MG63 (cell line): ENCODE data around the gene WDR12. TPM values are rescaled to one million over a fixed set of nuclear protein-coding genes. Genes with fewer than 3 reads are reported as not detected.

Source experiments
- DNase-seq: peaks from one replicate; pipeline ENCODE4 v3.0.0-alpha.2; 2020
- H3K27me3 ChIP-seq: fragments of 250-450 bp; sonication (Bioruptor Pico); 2 replicates; pipeline ENCODE4 v1.5.1; 2020; ENCODE audit warnings: mild to moderate bottlenecking, moderate library complexity
- H3K36me3 ChIP-seq: fragments of 250-450 bp; sonication (Bioruptor Pico); 2 replicates; pipeline ENCODE4 v1.5.1; 2020; ENCODE audit warnings: mild to moderate bottlenecking, moderate library complexity
- H3K4me3 ChIP-seq: fragments of 250-450 bp; sonication (Bioruptor Pico); 2 replicates; pipeline ENCODE4 v1.5.1; 2020; ENCODE audit warnings: mild to moderate bottlenecking, moderate library complexity
- H3K9me3 ChIP-seq: fragments of 250-450 bp; sonication (Bioruptor Pico); 2 replicates; pipeline ENCODE4 v1.5.1; 2020; ENCODE audit warnings: mild to moderate bottlenecking, moderate library complexity
- total RNA-seq: library from RNA; depleted of rRNA; stranded (reverse); fragments of >200 nt; shearing (Covaris generic); gene quantifications from 2 replicates; pipeline ENCODE4 v1.2.3, GENCODE V29; 2014; ENCODE audit warnings: low replicate concordance; rRNA removed

WDR12 gene
- total RNA-seq, 1 experiment from 2014 or later = 28.5 TPM

- no peak overlapping the region for H3K4me3 ChIP-seq
- DNase-seq = no peak
- no peaks in the 10 kb centered on the region for H3K36me3 ChIP-seq
- peaks cover 12% of the 10 kb centered on the region; the same call in 1 of the 2 replicates for H3K9me3 ChIP-seq
- no peaks in the 10 kb centered on the region for H3K27me3 ChIP-seq
These were observed 66.8 kb downstream of the WDR12 start for GRCh38 chr2:202844656-202845055.

- Histone ChIP-seq H3K4me3 (no peak overlapping the region), H3K36me3 (no peaks in the 10 kb centered on the region), H3K27me3 (no peaks in the 10 kb centered on the region), H3K9me3 (peaks cover 12% of the 10 kb centered on the region; the same call in 1 of the 2 replicates)
- no peak for DNase-seq
These were observed 68.8 kb downstream of the WDR12 start for GRCh38 chr2:202842690-202843089.

- no peaks in the 10 kb centered on the region for H3K27me3 ChIP-seq
- no peak for DNase-seq
- peaks cover 12% of the 10 kb centered on the region; the same call in 1 of the 2 replicates for H3K9me3 ChIP-seq
- no peak overlapping the region for H3K4me3 ChIP-seq
- H3K36me3 ChIP-seq = no peaks in the 10 kb centered on the region
These were observed 70.2 kb downstream of the WDR12 start for GRCh38 chr2:202841090-202841867.

DNA sequence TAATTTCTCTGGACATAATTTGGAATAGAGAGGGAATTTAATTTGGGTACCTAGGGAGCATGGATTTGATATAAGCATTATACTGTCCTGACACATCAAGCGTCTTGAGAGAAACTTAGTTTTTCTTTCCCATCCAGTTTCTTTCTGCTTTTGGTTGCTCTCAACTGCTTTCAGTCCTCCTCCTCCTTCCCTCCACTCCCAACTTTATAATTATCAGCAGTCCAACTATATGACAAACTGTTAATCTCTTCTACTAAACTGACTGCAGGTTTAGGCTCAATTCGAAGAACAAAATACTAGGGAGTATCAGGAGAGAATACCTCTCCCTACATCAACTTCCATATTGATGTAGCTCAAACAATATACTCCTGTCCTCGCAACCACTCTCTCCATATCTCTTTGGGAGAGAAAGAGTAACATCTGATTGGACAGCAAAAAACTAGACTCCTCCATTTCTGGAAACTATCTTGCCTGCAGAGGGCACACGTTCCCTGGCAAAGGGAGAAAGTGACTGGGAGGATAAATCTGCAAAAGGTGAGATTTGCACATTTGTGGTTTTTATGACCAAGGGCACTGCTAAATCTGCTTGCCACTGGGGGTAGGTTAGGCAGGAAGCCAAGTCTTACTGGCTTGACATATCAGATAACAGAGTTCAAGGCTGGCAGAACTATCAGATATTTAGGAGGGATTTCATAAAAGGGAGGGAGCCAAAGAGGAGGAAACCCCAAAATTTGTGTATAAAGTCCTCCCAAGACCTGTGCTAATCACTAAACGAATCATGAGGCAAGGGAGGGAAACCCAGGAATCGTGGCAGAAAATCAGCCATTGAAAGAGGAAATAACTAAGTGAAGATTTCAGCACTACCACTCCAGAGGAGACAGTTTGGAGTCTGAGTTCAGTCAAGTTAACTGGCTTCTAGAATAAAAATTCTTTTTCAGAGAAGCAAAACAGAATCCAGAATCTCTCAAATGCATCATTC is 79.9 kb downstream of the WDR12 start:
- Histone ChIP-seq H3K36me3 (no peaks in the 10 kb centered on the region), H3K4me3 (no peak overlapping the region), H3K27me3 (no peaks in the 10 kb centered on the region), H3K9me3 (no peaks in the 10 kb centered on the region)
- peak; percentile 26 for DNase-seq

GRCh38 chr2:202824901-202825300 is 86.6 kb downstream of the WDR12 start:
- Histone ChIP-seq H3K27me3 (no peaks in the 10 kb centered on the region), H3K4me3 (no peak overlapping the region), H3K36me3 (no peaks in the 10 kb centered on the region), H3K9me3 (no peaks in the 10 kb centered on the region)
- no peak for DNase-seq

Other genes starting within 250 kb of the WDR12 start
- 3.3 and 4.1 TPM in 2 replicates for gene ICA1L, start 39.9 kb downstream of the WDR12 start, total RNA-seq
- 0.82 and 0.99 TPM in 2 replicates for gene CARF, start 602 bp upstream of the WDR12 start, total RNA-seq
- gene NBEAL1, start 103.2 kb upstream of the WDR12 start, total RNA-seq = 4.1 and 6.5 TPM in 2 replicates